ENCODE measurements around the gene ST7.

Gene ST7

DNA sequence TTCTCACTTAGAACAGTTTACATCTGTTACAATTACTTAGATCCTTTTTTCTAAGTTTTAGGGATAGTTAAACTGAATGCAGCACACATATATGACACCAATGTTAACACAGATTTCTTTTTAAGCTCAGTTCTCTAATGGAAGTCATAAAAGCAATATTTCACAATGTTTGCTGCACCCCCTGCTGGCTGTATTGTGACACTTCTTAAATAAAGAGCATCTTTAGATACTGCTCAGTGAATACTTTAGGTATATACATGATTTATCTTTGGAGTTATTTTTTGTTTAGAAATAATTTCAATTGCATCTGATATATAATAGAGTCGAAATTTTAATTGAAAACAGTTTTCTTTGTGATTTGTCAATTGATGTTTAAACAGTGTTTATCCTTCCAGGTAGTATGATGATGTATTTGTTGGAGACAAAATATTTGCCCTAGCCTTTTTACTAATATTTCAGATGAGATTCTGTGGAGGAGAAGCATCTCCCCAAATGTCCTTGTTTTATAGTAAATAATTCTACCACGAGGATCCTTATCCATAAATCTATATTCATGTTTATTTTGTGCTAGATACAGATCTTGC is 174.4 kb downstream of the ST7 start:
- peak; percentile 29 for DNase-seq (ENCODE audit: low read depth)

DNA sequence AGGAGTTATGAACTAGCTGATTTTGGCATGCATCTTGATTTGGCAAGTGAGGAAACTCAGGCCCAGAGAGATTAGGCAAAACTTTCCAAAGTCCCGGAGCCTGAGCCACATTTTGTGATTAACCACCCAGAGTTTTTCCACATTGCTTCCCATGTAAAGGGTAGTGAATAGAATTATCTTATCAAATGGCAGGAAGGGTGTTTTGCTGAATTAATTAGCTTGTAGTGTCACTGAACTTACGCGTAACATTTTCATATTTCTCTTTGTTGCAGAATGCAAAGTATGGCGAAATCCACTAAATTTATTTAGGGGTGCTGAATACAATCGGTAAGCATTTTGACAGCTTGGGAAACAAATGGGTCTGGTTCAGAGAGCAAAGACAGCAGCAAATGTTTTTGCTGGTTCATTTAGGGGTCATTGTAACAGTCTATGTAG is 176.2 kb downstream of the ST7 start:
- DNase-seq (ENCODE audit: low read depth): no peak

DNA sequence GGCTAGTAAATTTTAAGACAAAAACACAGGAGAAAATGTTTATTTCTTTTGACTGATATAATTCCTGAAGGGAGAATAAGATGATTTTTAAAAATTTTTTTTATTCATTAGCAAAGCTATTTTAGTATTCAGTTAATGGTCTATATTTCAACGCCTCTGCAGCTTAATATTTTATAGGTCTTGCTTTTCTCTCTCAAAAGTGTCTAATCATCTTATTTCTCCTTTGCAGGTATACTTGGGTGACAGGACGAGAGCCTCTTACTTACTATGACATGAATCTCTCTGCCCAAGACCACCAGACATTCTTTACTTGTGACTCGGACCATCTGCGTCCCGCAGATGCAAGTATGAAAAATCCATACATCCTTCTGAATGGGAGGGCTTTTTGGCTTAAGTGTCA is 177.0 kb downstream of the ST7 start:
- no peak for DNase-seq (ENCODE audit: low read depth)

DNA sequence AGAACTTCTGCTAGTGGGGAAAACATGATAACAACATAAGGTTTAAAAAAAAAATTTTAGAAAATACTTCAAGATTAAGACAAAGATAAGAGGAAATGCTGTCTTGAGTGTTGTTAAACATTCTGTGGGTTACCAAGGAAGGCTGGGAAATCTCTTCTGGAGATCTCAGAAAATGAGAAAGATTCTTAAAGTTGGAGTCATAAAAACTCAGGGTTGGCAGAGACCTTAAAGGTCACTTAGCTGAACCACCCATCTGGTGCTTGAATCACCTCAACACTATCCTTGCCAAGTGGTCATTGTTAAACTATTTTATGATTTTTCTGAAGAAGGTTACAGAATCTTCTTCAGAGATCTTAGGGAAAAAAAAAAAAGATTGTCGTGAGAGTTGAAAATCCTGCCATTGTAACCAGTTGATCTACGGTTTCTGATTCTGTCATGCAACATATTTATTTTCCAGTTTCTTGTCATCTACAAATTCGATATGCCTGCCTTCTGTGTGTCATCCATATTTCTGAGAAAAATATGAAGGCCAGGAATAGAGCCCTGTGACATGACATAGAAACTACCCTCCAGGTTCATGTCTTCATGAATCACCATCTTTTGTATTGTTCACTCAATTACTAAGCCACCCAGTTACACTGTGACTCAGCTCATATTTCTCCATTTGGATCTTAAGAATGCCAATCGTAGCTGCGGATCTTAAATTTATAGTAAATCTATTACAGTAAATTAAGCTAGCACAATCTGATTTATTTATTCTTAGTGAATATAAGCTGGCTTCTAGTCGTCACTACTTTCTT is 179.2 kb downstream of the ST7 start:
- DNase-seq (ENCODE audit: low read depth): no peak

DNA sequence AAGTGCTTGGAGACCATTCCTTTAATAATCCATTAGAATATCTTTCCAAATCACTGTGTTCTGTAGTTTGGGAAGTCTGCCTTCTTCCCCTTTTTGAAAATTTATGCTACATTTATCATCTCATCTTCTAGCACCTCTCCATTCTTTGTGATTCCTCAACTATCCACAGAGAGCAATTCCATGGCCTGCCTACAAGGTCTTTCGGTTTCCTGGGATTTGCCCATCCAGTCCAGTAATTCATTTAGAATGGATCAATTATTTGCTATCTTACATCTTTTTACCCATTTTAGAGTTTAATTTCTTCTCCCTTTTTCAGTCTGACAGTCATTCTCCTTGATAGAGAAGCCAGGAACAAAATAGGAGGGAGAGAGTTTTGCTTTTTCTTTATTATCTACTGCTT is 179.8 kb downstream of the ST7 start:
- DNase-seq (ENCODE audit: low read depth): no peak

DNA sequence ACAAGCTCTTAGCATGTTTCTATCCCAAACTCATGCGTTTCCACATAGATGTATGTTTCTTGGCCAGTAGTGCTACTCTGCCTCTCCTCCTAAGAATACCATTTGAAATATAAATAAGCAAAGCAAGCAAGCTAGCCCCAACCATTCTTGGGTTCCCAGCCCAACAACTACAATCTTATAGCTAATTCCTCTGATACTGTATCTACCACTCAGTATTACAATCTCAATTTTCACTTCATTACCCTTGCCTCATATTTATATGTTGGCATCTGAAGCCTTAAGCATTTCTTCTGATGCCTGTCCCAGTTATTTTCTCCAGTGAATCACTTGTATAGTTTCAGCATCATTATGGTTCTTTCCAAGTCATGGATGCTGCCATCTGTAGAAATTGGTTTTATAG is 181.1 kb downstream of the ST7 start:
- DNase-seq (ENCODE audit: low read depth): no peak

DNA sequence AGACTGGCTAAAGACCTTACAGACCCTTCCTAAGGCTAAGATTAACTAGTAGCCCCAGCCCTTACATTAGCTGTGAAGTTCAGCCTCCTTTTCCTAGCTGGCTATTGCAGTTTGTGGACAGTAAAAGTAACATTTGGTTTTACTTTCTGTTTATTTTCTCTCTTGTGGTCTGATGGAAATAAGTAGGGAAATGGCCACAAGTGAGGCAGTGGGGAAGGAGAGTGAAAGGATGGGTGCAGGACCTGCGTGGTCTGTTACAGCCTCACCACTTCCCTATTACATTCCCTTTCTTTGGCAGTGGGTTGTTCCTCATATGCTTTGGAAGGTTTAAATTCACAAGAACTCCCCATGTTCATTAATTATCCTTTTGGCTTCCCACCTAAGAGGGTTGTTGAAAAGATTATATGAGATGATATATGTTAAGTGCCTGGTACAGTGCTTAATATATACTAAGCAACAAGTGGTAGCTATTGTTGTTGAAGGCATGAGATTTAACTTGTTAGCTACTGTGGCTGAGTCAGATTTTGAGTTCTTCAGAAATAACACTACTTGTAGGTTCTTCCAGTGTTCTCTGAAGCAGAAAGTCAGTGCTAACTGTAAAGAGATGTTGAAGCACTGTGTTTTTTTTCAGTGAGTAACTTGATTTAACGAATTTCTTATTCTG is 181.7 kb downstream of the ST7 start:
- no peak for DNase-seq (ENCODE audit: low read depth)

DNA sequence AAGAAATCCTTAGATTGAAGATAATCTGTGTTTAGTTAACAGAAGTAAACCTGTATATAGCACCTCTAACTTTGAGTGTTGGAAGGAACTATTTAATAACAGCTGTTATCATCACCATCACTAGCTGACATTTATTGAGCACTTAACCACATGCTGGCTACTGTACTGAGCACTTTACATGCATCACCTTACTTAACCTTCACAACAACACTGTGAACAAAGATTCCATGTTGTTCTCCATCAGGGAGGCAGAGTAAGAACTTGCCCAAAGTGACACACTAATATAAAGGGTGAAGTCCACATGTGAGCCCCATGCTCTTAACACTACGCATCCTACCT is 182.2 kb downstream of the ST7 start:
- no peak for DNase-seq (ENCODE audit: low read depth)

DNA sequence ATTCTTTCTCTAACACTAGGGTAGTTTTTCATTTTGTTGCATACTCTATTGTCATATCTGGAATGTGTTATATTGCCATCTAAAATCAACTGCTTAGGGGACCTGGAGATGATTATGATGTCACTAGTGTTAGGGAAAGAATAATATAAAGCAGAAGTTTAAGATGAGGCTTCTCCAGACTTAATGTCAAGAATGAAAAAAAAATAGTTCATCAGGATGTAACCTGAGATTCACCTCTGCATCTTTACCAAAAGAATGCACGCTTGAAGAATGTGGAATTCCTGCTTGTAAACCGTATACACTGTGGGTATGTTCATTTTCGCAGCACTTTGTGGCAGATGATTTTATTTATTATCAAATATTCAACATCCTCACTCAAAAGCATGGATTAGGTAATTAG is 184.6 kb downstream of the ST7 start:
- no peak for DNase-seq (ENCODE audit: low read depth)

DNA sequence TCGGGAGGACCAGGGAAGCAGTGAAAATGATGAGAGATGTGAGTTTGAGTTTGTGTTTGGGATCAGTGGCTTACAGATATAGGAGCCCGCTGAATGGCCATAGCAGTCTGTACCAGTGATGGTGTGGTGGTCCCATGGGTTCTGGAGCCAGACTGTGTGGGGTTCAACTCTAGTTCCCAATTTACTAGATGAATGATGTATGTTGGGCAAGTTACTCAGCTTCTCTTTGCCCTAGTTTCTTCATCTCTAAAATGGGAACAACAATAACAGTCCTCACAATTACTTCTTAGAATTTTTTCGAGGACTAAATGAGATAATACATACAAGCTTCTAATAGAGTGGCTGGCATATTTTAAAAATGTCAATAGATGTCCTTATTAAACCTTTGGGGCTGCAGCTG is 185.2 kb downstream of the ST7 start:
- no peak for DNase-seq (ENCODE audit: low read depth)

DNA sequence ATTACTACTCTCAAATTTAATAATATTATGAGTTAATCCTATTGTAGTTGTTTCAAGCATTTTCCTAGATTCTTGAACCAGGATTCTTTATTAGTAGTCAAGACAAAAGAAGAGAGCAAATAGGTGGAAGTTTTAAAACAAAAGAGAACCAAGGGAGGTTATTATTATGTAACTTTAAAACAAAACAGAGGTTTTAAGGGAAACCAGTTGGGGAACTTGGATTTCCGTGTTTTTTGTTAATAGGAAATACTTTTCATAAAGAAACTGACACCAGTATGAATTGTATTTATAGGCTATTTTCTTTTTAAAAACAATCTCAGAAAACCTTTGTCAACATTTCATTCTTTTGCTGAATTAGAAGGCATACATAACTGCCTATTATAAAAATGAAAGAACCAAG is 185.7 kb downstream of the ST7 start:
- DNase-seq (ENCODE audit: low read depth): no peak

DNA sequence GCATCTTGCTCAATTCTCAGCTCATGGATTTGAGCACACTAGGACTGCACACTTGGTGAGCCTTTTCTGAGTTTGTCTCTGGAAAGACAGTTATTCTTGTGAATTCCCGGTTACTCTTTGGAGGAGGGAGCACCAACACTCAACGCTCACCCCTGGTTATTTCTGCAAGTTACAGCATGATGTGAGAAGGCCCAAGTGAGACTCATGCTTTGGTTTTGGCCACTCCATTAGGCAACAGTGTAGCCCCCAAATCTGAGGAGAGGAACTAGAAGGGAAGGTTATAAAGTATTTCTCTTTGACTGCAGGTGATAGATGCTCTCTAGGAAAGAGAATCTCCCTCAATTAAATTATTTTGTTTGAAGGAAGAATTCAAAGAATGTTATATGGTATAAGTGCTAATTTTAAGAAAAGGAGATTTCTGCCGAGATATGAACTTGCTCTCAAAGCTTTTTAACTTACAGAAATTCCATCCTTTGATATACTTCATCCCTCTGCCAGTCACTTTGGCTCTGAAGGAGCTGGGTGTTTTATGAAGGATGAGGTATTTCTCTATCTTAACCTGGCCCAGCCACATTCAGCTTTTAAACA is 186.2 kb downstream of the ST7 start:
- DNase-seq (ENCODE audit: low read depth): no peak

DNA sequence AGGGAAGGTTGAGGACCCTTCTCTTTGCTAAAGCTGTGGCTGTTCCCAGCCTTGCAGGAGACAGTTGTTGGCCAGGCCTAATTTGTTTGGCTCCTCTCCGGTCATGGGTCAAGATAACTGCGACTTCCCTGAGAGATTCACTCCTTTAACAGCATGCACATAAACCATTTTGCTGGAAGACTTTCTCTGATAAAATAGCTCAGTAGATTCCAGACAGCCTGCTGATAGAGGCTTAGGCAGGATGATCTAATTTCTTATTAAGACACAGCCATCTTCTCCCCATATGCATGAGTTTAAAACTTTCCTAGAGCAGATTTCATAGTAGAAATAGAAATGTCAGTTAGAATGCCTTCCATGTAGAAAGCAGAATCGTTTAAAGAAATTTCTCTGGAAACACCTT is 187.6 kb downstream of the ST7 start:
- DNase-seq (ENCODE audit: low read depth): no peak

DNA sequence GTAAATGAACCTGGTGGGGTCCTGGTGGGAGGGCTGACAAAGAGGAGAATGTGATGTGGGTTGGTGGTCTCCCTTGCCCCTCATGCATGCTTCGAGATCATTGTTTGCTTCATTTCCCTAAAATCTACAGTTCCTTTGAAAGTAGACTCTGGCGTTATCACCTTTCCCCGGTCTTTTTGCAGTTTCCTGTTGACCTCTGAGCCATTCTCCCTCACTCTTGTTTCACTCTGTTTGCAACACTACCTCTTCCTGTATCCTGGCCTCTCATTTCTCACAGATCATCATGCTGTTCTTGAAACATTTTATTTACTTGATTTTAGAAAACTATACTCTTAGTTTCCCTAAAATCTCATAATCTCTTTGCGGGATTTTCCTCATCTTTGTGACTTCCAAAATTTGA is 189.8 kb downstream of the ST7 start:
- no peak for DNase-seq (ENCODE audit: low read depth)

DNA sequence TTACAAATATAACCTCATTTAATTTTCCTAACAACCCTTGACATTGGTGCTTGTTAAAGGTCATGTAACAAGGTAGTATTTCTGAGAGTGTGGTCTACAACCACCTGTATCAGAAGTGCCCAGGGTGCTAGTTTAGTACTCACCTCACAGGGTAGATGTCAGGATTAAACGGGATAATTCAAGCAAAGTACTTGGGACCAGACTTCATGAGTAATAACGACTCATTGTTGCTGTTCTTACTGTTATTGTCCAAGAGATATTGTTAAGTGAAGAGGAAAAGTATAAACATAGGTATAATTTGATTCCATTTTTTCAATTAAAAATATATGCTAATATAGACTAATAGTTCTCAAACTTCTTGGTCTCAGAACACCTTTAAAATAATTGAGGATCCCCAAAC is 190.3 kb downstream of the ST7 start:
- DNase-seq (ENCODE audit: low read depth): no peak

DNA sequence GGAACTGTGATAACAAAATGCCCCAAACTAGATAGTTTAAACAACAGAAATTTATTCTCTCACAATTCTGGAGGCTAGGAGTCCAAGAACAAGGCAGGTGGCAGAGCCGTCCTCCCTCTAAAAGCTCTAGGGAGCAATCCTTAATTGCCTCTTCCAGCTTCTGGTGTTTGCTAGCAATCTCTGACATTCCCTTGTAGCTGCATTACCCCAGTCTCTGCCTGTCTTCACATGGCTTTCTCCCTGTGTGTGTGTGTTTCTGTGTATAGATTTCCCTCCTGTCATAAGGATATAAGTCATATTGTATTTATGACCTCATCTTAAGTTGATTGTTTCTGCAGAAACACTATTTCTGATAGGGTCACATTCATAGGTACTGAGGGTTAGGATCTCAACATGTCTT is 192.0 kb downstream of the ST7 start:
- DNase-seq (ENCODE audit: low read depth): no peak

DNA sequence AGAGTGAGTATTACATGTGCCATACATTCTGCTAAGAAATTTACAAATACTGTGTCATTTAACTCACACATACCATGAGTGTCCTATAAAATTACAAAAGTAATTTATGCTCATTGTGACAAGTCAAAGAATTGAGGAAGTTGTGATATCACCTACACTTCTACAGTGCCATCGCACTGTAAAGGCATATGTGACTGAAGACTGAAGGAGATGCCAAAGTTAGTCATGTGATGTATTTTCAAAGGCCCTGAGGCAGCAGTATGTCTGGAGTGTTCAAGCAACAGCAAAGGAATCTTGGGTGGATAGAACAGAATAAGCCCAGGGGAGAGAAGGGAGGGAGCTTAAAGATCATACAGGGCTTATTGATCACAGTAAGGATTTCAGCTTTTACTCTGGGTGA is 192.8 kb downstream of the ST7 start:
- DNase-seq (ENCODE audit: low read depth): no peak

DNA sequence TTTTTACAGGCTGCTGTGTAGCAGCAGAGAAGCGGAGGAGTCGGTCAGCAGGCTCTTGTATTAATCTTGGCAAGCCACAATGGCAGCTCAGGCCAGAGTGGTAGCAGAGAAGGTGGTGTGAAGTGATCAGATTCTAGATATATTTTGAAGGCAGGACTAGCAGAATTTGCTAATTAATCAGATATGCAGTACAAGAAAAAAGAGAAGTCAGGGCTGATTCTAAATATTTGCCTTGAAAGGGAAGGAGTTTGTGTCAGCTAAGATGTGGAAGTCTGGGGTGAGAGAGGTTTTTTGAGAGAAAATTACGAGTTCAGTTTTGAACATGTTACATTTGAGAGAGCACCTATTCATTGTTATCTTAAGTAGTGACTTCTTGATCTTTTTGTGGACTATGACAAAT is 193.2 kb downstream of the ST7 start:
- DNase-seq (ENCODE audit: low read depth): no peak

DNA sequence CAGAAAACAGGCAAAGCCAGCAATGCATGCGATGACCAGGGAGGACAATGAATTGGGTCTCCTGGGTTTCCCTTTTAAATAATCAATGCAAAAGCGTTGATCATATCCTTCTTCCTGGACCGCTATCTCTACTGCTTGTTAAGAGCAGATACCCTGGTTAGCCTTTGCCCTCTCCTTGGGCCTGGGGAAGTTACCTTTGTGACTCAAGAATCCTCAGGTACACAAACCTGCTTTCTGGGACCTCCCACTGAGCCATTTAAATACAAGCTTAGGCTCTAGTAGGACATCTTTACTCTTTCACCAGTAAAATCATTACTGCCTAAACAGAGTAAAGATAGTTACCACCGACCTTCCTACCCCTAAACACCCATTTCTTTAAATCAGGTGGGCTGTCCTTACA is 195.7 kb downstream of the ST7 start:
- no peak for DNase-seq (ENCODE audit: low read depth)

DNA sequence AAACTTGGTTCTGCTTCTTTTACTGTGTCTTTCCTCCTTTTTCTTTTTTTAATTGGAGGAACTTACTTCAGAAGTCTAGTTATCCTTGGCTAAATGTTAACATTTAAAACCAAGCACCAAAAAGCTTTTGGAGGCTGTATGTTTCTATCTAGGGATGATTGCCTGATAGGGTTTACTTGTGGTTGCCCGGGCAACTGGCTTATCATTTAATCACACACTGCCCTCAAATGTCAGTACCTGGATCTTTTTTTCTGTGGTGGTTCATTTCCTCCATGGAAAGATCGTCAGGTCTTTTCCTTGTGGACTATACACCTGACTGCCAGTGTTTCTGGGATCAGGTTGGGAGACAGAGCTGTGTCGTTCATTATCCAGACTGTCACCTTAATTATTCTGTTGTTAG is 196.4 kb downstream of the ST7 start:
- DNase-seq (ENCODE audit: low read depth): no peak

DNA sequence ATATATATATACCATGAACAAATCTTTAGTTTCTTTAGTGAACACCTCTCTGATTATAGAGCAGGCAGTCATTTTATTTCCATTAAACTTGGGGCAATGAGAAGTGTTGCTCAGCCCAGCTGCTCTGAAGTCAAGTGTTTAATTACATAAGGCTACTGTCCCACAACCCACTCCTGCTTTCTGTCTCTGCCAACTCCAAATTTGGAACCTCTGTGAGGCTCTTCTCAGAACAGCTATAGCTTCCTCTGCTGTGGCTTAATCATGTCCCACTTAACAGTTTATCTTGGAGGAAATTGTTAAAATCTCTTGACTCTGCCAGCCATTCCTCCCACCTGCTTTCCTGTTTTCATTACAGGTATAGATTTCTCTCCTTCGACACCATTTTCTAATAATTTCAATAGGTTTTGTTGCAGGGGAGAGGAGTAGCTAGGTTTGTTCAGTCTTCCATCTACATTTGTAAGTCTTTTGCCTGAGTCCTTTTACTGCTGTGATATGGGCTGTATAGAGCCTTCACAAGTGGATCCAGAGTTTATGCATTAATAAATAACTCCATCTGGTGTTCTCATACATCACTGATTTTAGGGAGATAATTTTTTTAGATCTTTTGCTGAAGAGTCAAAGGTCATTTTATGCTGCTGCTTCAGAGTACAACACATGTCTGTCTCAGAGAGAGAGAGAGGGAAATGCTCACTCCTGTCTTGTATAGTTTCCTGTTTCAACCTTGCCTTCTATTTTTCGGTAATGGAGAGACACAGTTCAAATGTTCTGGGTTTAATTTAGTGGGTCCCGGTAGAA is 199.1 kb downstream of the ST7 start:
- no peak for DNase-seq (ENCODE audit: low read depth)

DNA sequence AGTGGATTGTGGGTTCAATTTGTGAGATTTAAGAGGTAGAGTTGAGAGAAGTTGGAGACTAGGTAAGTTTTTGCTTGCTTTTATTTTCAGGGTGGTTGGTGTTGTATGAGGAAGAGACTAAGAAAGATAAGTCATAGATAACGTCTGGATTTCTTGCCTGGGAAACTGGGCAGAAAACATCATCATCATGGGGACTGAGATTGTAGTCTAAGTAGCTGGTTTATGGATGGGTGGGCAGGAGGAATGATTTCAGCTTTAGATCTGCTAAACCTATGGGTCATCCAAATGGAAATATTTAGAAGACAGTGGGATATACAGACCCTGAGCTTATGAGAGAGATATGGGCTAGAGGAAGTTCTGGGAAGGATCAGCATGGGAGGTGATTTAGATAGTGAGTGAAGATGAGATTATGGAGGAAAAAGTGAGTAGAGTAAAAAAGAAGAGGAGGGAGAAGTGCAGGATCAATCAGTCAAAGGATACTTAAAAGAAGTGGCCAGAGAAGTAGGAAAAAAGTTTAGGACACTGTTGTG is 199.8 kb downstream of the ST7 start:
- DNase-seq (ENCODE audit: low read depth): no peak
